Activated CD4-positive, alpha-beta T cell treated with anti-CD3 and anti-CD28 coated beads, Interleukin-2, amount 10 ng/mL, durations not matched to agents 7 days and 5 days (primary cell): ENCODE measurements around the gene ATP5F1C. TPM values are rescaled to one million over a fixed set of nuclear protein-coding genes. Genes with fewer than 3 reads are reported as not detected.
A peak's percentile ranks its signal among the peaks of the same experiment; 100 is the strongest.
"Not testable (repeated sequence)": the region's sequence is repeated elsewhere in the genome, so short reads cannot be mapped to it uniquely, and the experiment has no call there.

Source experiments
- CTCF ChIA-PET: fragments of 350-600 bp; sonication (Branson Sonifier 250); formaldehyde crosslinking; loops from one replicate; lab custom pipeline; 2021; ENCODE audit warnings: antibody characterized with exemption; lab: Charles Lee
- POLR2A ChIA-PET: fragments of 350-600 bp; sonication (Branson Sonifier 250); formaldehyde crosslinking; loops from one replicate; lab custom pipeline; 2021; ENCODE audit warnings: antibody characterized with exemption; lab: Charles Lee
- DNase-seq: peaks from one replicate; pipeline ENCODE4 v3.0.0-alpha.2; 2020
- H3K27ac Mint-ChIP-seq: one replicate; pipeline ENCODE4 v1.8.0; 2021; ENCODE audit warnings: mild to moderate bottlenecking, moderate library complexity, mixed read lengths
- H3K27me3 Mint-ChIP-seq: one replicate; pipeline ENCODE4 v1.8.0; 2021; ENCODE audit warnings: mixed read lengths
- H3K36me3 Mint-ChIP-seq: one replicate; pipeline ENCODE4 v1.8.0; 2021; ENCODE audit warnings: low read depth, mixed read lengths
- H3K4me1 Mint-ChIP-seq: one replicate; pipeline ENCODE4 v1.8.0; 2021; ENCODE audit warnings: mixed read lengths
- H3K4me3 Mint-ChIP-seq: one replicate; pipeline ENCODE4 v1.8.0; 2021; ENCODE audit warnings: mild to moderate bottlenecking, moderate library complexity, mixed read lengths
- H3K9me3 Mint-ChIP-seq: one replicate; pipeline ENCODE4 v1.8.0; 2021; ENCODE audit warnings: mixed read lengths
- total RNA-seq, 2 experiments: library from RNA; stranded (reverse); gene quantifications; one replicate each; pipeline ENCODE4 v1.2.3, GENCODE V29; 2021

Gene ATP5F1C
- 100 to 1,000 TPM; 256 to 286 TPM for total RNA-seq

- no peaks in the 10 kb centered on the region for H3K9me3 Mint-ChIP-seq
- H3K27ac Mint-ChIP-seq, result no peak within 1 kb of the TSS
- peaks cover 27% of the 10 kb centered on the region for H3K36me3 Mint-ChIP-seq
- ChIA-PET POLR2A (interaction anchor here (0.6 to 0.8 kb wide), 3 partner anchors 10 to 1585 kb away, joined by 3 read pairs; partner anchors contain the start of gene TAF3), CTCF (interaction anchor here (0.9 to 1.7 kb wide), 8 partner anchors 10 to 101 kb away, joined by 3 to 7 read pairs (median 4); partner anchors contain the start of gene TAF3)
- H3K4me3 Mint-ChIP-seq, result no peak within 1 kb of the TSS
- no peaks in the 10 kb centered on the region for H3K27me3 Mint-ChIP-seq
- peak; percentile 97 for DNase-seq
- peaks cover 54% of the 10 kb centered on the region for H3K4me1 Mint-ChIP-seq
These were observed at the start of gene ATP5F1C, which contains the start of gene KIN for GRCh38 chr10:7787857-7788638. Gene ATP5F1C, plus strand, starts transcription at chr10:7788177. Its CDS starts 31 bp downstream, at chr10:7788208. Gene KIN, minus strand, starts transcription at chr10:7787993. Its CDS starts 60 bp downstream, at chr10:7787933.

GRCh38 chr10:7738536-7739407 lies 49.2 kb upstream of the ATP5F1C start:
- POLR2A ChIA-PET, result no interaction called here
- Mint-ChIP-seq H3K27ac (no peak overlapping the region), H3K4me1 (no peaks in the 10 kb centered on the region)

GRCh38 chr10:7744307-7744706 lies 43.7 kb upstream of the ATP5F1C start:
- H3K4me1 Mint-ChIP-seq, result no peaks in the 10 kb centered on the region
- no peak overlapping the region for H3K27ac Mint-ChIP-seq
- DNase-seq, result no peak
- ChIA-PET CTCF (no interaction called here), POLR2A (no interaction called here)
- no peaks in the 10 kb centered on the region for H3K9me3 Mint-ChIP-seq
- no peak overlapping the region for H3K4me3 Mint-ChIP-seq
- H3K36me3 Mint-ChIP-seq, result no peaks in the 10 kb centered on the region
- no peaks in the 10 kb centered on the region for H3K27me3 Mint-ChIP-seq

More at GRCh38 chr10:7738536-7739407, 49.2 kb upstream of the ATP5F1C start:
- Mint-ChIP-seq H3K27me3 (no peaks in the 10 kb centered on the region), H3K4me3 (no peak overlapping the region), H3K9me3 (no peaks in the 10 kb centered on the region), H3K36me3 (no peaks in the 10 kb centered on the region)
- CTCF ChIA-PET, result interaction anchor here (0.6 to 0.7 kb wide), 2 partner anchors 28 to 1327 kb away, joined by 3 read pairs; no protein-coding TSS in a partner anchor
- no peak for DNase-seq

- H3K36me3 Mint-ChIP-seq, result peaks cover 17% of the 10 kb centered on the region
- H3K27me3 Mint-ChIP-seq, H3K4me1 Mint-ChIP-seq, DNase-seq, H3K4me3 Mint-ChIP-seq, H3K9me3 Mint-ChIP-seq, H3K27ac Mint-ChIP-seq, POLR2A ChIA-PET: not testable (repeated sequence)
- CTCF ChIA-PET, result interaction anchor here (0.7 kb wide), 1 partner anchor 27 kb away, joined by 3 read pairs; no protein-coding TSS in a partner anchor
These were observed 39.3 kb upstream of the ATP5F1C start for GRCh38 chr10:7748637-7749036.

- POLR2A ChIA-PET, result no interaction called here
- H3K4me3 Mint-ChIP-seq, result no peak overlapping the region
- no peak for DNase-seq
- H3K27me3 Mint-ChIP-seq, result no peaks in the 10 kb centered on the region
- peaks cover 20% of the 10 kb centered on the region for H3K36me3 Mint-ChIP-seq
- no peaks in the 10 kb centered on the region for H3K9me3 Mint-ChIP-seq
- CTCF ChIA-PET, result interaction anchor here (0.6 kb wide), 1 partner anchor 27 kb away, joined by 3 read pairs; no protein-coding TSS in a partner anchor
- H3K4me1 Mint-ChIP-seq, result no peaks in the 10 kb centered on the region
- no peak overlapping the region for H3K27ac Mint-ChIP-seq
These were observed 37.8 kb upstream of the ATP5F1C start for GRCh38 chr10:7750222-7750621.

- Mint-ChIP-seq H3K36me3 (peaks cover 22% of the 10 kb centered on the region), H3K4me1 (no peaks in the 10 kb centered on the region), H3K9me3 (no peaks in the 10 kb centered on the region), H3K27me3 (no peaks in the 10 kb centered on the region), H3K4me3 (no peak overlapping the region), H3K27ac (no peak overlapping the region)
- POLR2A ChIA-PET, result interaction anchor here (0.6 kb wide), 1 partner anchor 999 kb away, joined by 3 read pairs; no protein-coding TSS in a partner anchor
- DNase-seq, result no peak
- CTCF ChIA-PET, result interaction anchor here (0.9 kb wide), 1 partner anchor 562 kb away, joined by 3 read pairs; no protein-coding TSS in a partner anchor
These were observed 35.7 kb upstream of the ATP5F1C start for GRCh38 chr10:7752251-7752650.

- Mint-ChIP-seq H3K27me3 (no peaks in the 10 kb centered on the region), H3K36me3 (peaks cover 35% of the 10 kb centered on the region), H3K27ac (no peak overlapping the region), H3K9me3 (no peaks in the 10 kb centered on the region), H3K4me3 (no peak overlapping the region), H3K4me1 (no peaks in the 10 kb centered on the region)
- ChIA-PET CTCF (no interaction called here), POLR2A (no interaction called here)
- DNase-seq, result no peak
These were observed 32.9 kb upstream of the ATP5F1C start for GRCh38 chr10:7755103-7755502.

- peaks cover 37% of the 10 kb centered on the region for H3K36me3 Mint-ChIP-seq
- POLR2A ChIA-PET, result no interaction called here
These were observed 31.5 kb upstream of the ATP5F1C start for GRCh38 chr10:7756360-7756992.

GRCh38 chr10:7763929-7764328 lies 24.0 kb upstream of the ATP5F1C start:
- H3K36me3 Mint-ChIP-seq, result peaks cover 52% of the 10 kb centered on the region

More at GRCh38 chr10:7756360-7756992, 31.5 kb upstream of the ATP5F1C start:
- peak; percentile 30 for DNase-seq
- H3K9me3 Mint-ChIP-seq, result no peaks in the 10 kb centered on the region
- no peaks in the 10 kb centered on the region for H3K4me1 Mint-ChIP-seq
- no peak overlapping the region for H3K4me3 Mint-ChIP-seq
- H3K27me3 Mint-ChIP-seq, result no peaks in the 10 kb centered on the region
- CTCF ChIA-PET, result interaction anchor here (0.7 to 1.2 kb wide), 3 partner anchors 10 to 233 kb away, joined by 3 to 5 read pairs (median 3); no protein-coding TSS in a partner anchor
- H3K27ac Mint-ChIP-seq, result no peak overlapping the region

GRCh38 chr10:7766241-7766640 lies 21.7 kb upstream of the ATP5F1C start:
- no peak overlapping the region for H3K4me3 Mint-ChIP-seq
- H3K27ac Mint-ChIP-seq, result no peak overlapping the region
- POLR2A ChIA-PET, result no interaction called here
- DNase-seq, result no peak
- CTCF ChIA-PET, result interaction anchor here (0.6 kb wide), 1 partner anchor 27 kb away, joined by 3 read pairs; no protein-coding TSS in a partner anchor
- H3K36me3 Mint-ChIP-seq, result peaks cover 54% of the 10 kb centered on the region
- peaks cover 2% of the 10 kb centered on the region for H3K4me1 Mint-ChIP-seq
- H3K27me3 Mint-ChIP-seq, result no peaks in the 10 kb centered on the region
- H3K9me3 Mint-ChIP-seq, result no peaks in the 10 kb centered on the region

More at GRCh38 chr10:7763929-7764328, 24.0 kb upstream of the ATP5F1C start:
- CTCF ChIA-PET, result interaction anchor here (1.0 kb wide), 1 partner anchor 48 kb away, joined by 3 read pairs; no protein-coding TSS in a partner anchor
- Mint-ChIP-seq H3K27me3 (no peaks in the 10 kb centered on the region), H3K9me3 (no peaks in the 10 kb centered on the region), H3K4me3 (no peak overlapping the region), H3K27ac (no peak overlapping the region), H3K4me1 (peaks cover 2% of the 10 kb centered on the region)
- POLR2A ChIA-PET, result no interaction called here
- DNase-seq, result no peak

- Mint-ChIP-seq H3K9me3 (no peaks in the 10 kb centered on the region), H3K27ac (no peak overlapping the region), H3K4me3 (no peak overlapping the region), H3K27me3 (no peaks in the 10 kb centered on the region), H3K36me3 (peaks cover 52% of the 10 kb centered on the region), H3K4me1 (peaks cover 2% of the 10 kb centered on the region)
- DNase-seq, result no peak
- ChIA-PET CTCF (interaction anchor here (0.7 to 1.6 kb wide), 4 partner anchors 9 to 1686 kb away, joined by 3 to 4 read pairs (median 4); partner anchors contain the start of genes ATP5F1C and KIN), POLR2A (no interaction called here)
These were observed 20.8 kb upstream of the ATP5F1C start for GRCh38 chr10:7767209-7767608.

GRCh38 chr10:7768417-7768816 lies 19.6 kb upstream of the ATP5F1C start:
- Mint-ChIP-seq H3K9me3 (no peaks in the 10 kb centered on the region), H3K27me3 (no peaks in the 10 kb centered on the region), H3K4me3 (no peak overlapping the region), H3K27ac (no peak overlapping the region), H3K4me1 (peaks cover 2% of the 10 kb centered on the region), H3K36me3 (peaks cover 46% of the 10 kb centered on the region)
- POLR2A ChIA-PET, result no interaction called here
- no peak for DNase-seq
- CTCF ChIA-PET, result interaction anchor here (1.6 kb wide), 1 partner anchor 10 kb away, joined by 4 read pairs; no protein-coding TSS in a partner anchor
